Parathyroid adenoma (tissue), 2 donors: ENCODE results near the gene DENND5B.

Experiments
- H2AFZ ChIP-seq: fragments of 300-600 bp; sonication (generic); one replicate; pipeline ENCODE4 v1.7.0; 2017; ENCODE audit warnings: antibody characterized with exemption, mild to moderate bottlenecking
- H3K27ac ChIP-seq: fragments of 300-600 bp; sonication (generic); one replicate; pipeline ENCODE4 v1.7.0; 2017
- H3K27me3 ChIP-seq: fragments of 300-600 bp; sonication (generic); one replicate; pipeline ENCODE4 v1.7.0; 2017; ENCODE audit warnings: low read length; ENCODE audit not compliant: control insufficient read depth, insufficient read depth
- H3K36me3 ChIP-seq: fragments of 300-600 bp; sonication (generic); one replicate; pipeline ENCODE4 v1.7.0; 2017; ENCODE audit warnings: low read length; ENCODE audit not compliant: control insufficient read depth, insufficient read depth
- H3K4me1 ChIP-seq: fragments of 300-600 bp; sonication (generic); one replicate; pipeline ENCODE4 v1.7.0; 2017; ENCODE audit warnings: control low read depth
- H3K4me2 ChIP-seq: fragments of 300-600 bp; sonication (generic); one replicate; pipeline ENCODE4 v1.7.0; 2017; ENCODE audit warnings: low read length
- H3K4me3 ChIP-seq: fragments of 300-600 bp; sonication (generic); one replicate; pipeline ENCODE4 v1.7.0; 2017; ENCODE audit warnings: low read depth, low read length
- H3K79me2 ChIP-seq: fragments of 300-600 bp; sonication (generic); one replicate; pipeline ENCODE4 v1.7.0; 2017; ENCODE audit warnings: control low read depth
- H3K9ac ChIP-seq: fragments of 300-600 bp; sonication (generic); one replicate; pipeline ENCODE4 v1.7.0; 2017; ENCODE audit warnings: mild to moderate bottlenecking
- H3K9me3 ChIP-seq: fragments of 300-600 bp; sonication (generic); one replicate; pipeline ENCODE4 v1.7.0; 2017; ENCODE audit warnings: low read length; ENCODE audit not compliant: control insufficient read depth
- TF ChIP-seq, protein P1 (sequence below): fragments of 300-600 bp; sonication (generic); IDR thresholded peaks from one replicate; pipeline ENCODE4 v1.7.0; 2017; ENCODE audit warnings: antibody characterized with exemption, mild to moderate bottlenecking
- donor health status: primary hyperparathyroidism.

DENND5B gene

DNA sequence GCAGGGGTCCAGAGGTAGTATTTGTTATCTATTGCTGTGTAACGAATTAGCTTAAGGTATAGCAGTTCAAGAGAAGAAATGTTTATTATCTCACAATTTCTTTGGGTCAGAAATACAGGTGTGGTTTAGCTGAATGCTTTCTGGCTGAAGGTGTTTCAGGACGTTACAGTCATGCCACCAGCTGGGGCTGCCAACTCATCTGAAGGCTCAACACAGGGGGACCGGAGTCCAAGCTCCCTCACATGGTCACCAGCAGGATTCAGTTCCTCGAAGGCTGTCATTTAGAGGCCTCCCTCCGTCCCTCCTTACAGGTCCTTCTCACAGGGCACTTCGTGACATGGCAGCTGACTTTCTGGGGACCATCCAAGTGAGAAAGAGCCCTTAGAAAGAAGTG lies 227.5 kb downstream of the DENND5B start:
- H2AFZ ChIP-seq: no peak overlapping the region
- no peaks in the 10 kb centered on the region for H3K36me3 ChIP-seq
- TF ChIP-seq, protein P1, sequence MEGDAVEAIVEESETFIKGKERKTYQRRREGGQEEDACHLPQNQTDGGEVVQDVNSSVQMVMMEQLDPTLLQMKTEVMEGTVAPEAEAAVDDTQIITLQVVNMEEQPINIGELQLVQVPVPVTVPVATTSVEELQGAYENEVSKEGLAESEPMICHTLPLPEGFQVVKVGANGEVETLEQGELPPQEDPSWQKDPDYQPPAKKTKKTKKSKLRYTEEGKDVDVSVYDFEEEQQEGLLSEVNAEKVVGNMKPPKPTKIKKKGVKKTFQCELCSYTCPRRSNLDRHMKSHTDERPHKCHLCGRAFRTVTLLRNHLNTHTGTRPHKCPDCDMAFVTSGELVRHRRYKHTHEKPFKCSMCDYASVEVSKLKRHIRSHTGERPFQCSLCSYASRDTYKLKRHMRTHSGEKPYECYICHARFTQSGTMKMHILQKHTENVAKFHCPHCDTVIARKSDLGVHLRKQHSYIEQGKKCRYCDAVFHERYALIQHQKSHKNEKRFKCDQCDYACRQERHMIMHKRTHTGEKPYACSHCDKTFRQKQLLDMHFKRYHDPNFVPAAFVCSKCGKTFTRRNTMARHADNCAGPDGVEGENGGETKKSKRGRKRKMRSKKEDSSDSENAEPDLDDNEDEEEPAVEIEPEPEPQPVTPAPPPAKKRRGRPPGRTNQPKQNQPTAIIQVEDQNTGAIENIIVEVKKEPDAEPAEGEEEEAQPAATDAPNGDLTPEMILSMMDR: no peak
- H3K4me2 ChIP-seq: no peak overlapping the region
- H3K27ac ChIP-seq: no peak overlapping the region
- no peak overlapping the region for H3K4me3 ChIP-seq
- no peaks in the 10 kb centered on the region for H3K79me2 ChIP-seq
- H3K9ac ChIP-seq: no peak overlapping the region
- no peaks in the 10 kb centered on the region for H3K9me3 ChIP-seq
- H3K27me3 ChIP-seq: no peaks in the 10 kb centered on the region
- H3K4me1 ChIP-seq: no peaks in the 10 kb centered on the region

- Histone ChIP-seq H3K36me3 (no peaks in the 10 kb centered on the region), H3K4me2 (no peak overlapping the region), H3K9me3 (no peaks in the 10 kb centered on the region), H3K27me3 (no peaks in the 10 kb centered on the region), H2AFZ (peak overlapping the region; percentile 76), H3K27ac (no peak overlapping the region), H3K4me3 (no peak overlapping the region), H3K4me1 (no peaks in the 10 kb centered on the region), H3K79me2 (no peaks in the 10 kb centered on the region), H3K9ac (no peak overlapping the region)
- TF ChIP-seq, protein P1: no peak
Measured at GRCh38 chr12:31362759-31363415, 228.0 kb downstream of the DENND5B start.

GRCh38 chr12:31362115-31362758 lies 228.7 kb downstream of the DENND5B start:
- H3K79me2 ChIP-seq: no peaks in the 10 kb centered on the region
- H3K27ac ChIP-seq: no peak overlapping the region
- H3K4me1 ChIP-seq: no peaks in the 10 kb centered on the region
- H3K4me3 ChIP-seq: no peak overlapping the region
- H3K27me3 ChIP-seq: no peaks in the 10 kb centered on the region
- TF ChIP-seq, protein P1: no peak
- no peaks in the 10 kb centered on the region for H3K36me3 ChIP-seq
- peak overlapping the region; percentile 76 for H2AFZ ChIP-seq
- H3K9me3 ChIP-seq: no peaks in the 10 kb centered on the region
- no peak overlapping the region for H3K4me2 ChIP-seq
- no peak overlapping the region for H3K9ac ChIP-seq

DNA sequence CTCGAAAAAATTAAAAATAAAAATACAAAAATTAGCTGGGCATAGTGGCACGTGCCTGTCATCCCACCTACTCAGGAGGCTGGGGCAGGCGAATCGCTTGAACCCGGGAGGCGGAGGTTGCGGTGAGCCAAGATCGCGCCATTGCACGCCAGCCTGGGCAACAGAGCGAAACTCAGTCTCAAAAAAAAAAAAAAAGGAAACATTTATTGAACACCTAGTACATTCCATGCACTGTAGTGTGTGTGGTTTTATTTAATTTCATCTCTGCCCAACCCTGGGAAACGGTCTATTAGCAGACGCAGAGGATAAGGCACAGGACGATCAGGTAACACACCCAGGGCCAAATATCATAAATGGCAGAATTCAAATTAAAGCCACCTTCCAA lies 229.2 kb downstream of the DENND5B start:
- Histone ChIP-seq H2AFZ (no peak overlapping the region), H3K79me2 (no peaks in the 10 kb centered on the region), H3K4me3 (no peak overlapping the region), H3K27ac (no peak overlapping the region), H3K9me3 (no peaks in the 10 kb centered on the region), H3K36me3 (no peaks in the 10 kb centered on the region), H3K27me3 (no peaks in the 10 kb centered on the region), H3K9ac (no peak overlapping the region), H3K4me1 (no peaks in the 10 kb centered on the region), H3K4me2 (no peak overlapping the region)
- TF ChIP-seq, protein P1: no peak

DNA sequence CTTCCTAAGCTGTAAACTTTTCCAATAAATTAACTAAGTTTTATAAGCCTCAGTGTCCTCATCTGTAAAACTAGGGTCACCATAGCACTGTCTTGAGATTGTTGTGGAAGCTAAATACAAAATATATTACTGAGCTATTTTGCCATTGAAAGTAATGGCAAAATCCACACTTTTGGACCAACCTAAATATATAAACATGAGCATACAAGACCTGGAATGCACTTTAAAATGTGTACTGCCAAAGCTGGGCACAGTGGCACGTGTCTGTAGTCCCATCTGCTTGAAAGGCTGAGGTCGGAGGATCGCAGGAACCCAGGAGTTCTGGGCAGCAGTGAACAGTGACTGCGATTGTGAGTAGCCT lies 235.2 kb downstream of the DENND5B start:
- Histone ChIP-seq H3K79me2 (no peaks in the 10 kb centered on the region), H3K36me3 (no peaks in the 10 kb centered on the region), H3K4me2 (no peak overlapping the region), H3K9ac (no peak overlapping the region), H3K9me3 (no peaks in the 10 kb centered on the region), H3K4me3 (no peak overlapping the region), H3K4me1 (no peaks in the 10 kb centered on the region), H3K27ac (no peak overlapping the region), H2AFZ (no peak overlapping the region), H3K27me3 (no peaks in the 10 kb centered on the region)
- TF ChIP-seq, protein P1: no peak
